Transverse colon (tissue), 4 donors: ENCODE measurements around the gene KIF14.

Source experiments
- EP300 ChIP-seq: sonication (generic); formaldehyde crosslinking; IDR thresholded peaks from one replicate; pipeline ENCODE4 v1.6.1; 2017; ENCODE audit warnings: antibody characterized with exemption, low read depth
- POLR2A ChIP-seq: fragments of 450-650 bp; IDR thresholded peaks from one replicate; pipeline ENCODE4 v1.6.1; 2016; ENCODE audit warnings: antibody characterized with exemption, mild to moderate bottlenecking, moderate library complexity
- POLR2AphosphoS5 ChIP-seq, 3 donors: sonication (generic); formaldehyde crosslinking; IDR thresholded peaks; one replicate each; pipeline ENCODE4 v1.6.1; 2016; ENCODE audit warnings: antibody characterized with exemption in 3 of 3
- TF ChIP-seq, protein P1 (sequence below), 5 experiments: fragments of 200-600 bp in 3 of 5; fragments of 450-650 bp in 2 of 5; sonication (generic) in 3 of 5; IDR thresholded peaks; 1 replicate in 2 of 5; 2 replicates in 3 of 5; pipeline ENCODE4 v1.5.1; 2016 to 2017; ENCODE audit warnings: antibody characterized with exemption in 5 of 5, inconsistent platforms in 3 of 5, mild to moderate bottlenecking in 2 of 5, moderate library complexity in 1 of 5

DNA sequence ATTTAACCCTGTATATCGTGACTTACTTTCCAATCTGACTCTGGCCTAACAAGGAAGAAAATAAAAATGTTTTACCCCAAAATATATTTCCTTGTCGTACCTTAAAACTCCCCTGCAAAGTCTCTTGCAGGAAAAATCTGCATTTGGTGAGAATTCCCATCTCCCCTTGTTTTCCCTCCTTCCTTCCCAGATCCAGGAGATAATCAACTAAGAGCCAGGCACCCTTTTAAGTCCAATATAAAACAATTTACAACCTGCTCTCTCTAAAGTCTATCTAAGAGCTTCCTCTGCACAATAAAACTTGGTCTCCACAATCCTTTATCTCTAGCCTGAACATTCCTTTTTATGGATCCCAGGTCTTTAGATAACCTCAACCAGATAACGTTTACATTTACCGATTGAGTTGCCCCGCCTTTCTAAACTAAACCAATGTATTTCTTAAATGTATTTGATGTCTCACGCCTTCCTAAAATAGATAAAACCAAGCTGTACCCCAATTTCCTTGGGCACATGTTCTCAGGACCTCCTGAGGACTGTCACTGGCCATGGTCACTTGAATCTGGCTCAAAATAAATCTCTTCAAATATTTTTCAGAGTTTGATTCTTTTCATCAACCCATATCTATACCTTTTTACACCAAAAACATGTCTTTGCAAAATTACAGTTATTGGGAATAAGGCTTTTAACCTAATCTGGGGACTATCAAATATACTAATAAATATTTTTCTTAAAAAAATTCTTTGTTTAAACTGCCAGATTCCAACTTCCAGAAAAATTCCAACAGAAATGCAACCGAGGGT is 48.2 kb upstream of the KIF14 start:
- TF ChIP-seq, protein P1, sequence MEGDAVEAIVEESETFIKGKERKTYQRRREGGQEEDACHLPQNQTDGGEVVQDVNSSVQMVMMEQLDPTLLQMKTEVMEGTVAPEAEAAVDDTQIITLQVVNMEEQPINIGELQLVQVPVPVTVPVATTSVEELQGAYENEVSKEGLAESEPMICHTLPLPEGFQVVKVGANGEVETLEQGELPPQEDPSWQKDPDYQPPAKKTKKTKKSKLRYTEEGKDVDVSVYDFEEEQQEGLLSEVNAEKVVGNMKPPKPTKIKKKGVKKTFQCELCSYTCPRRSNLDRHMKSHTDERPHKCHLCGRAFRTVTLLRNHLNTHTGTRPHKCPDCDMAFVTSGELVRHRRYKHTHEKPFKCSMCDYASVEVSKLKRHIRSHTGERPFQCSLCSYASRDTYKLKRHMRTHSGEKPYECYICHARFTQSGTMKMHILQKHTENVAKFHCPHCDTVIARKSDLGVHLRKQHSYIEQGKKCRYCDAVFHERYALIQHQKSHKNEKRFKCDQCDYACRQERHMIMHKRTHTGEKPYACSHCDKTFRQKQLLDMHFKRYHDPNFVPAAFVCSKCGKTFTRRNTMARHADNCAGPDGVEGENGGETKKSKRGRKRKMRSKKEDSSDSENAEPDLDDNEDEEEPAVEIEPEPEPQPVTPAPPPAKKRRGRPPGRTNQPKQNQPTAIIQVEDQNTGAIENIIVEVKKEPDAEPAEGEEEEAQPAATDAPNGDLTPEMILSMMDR (IDR thresholded peaks at IDR 0.05), result no peak
- TF ChIP-seq EP300, result no peak
- TF ChIP-seq POLR2AphosphoS5 (IDR thresholded peaks at IDR 0.05), result no peak
- no peak for TF ChIP-seq POLR2A
